Neural cell (in vitro differentiated cells): Measurements from ENCODE around the gene DUS3L. TPM values are rescaled to one million over a fixed set of nuclear protein-coding genes. Genes with fewer than 3 reads are reported as not detected.

ENCODE experiments used
- H2AFZ ChIP-seq: fragments of 200-600, 300-800 bp; sonication (generic), shearing (Covaris generic); 2 replicates; pipeline ENCODE4 v1.6.0; 2014; ENCODE audit warnings: low read depth, mild to moderate bottlenecking, antibody characterized with exemption, low read length, moderate library complexity
- H3F3A ChIP-seq: fragments of 200-600 bp; shearing (Covaris generic); 2 replicates; pipeline ENCODE4 v1.6.1; 2016; ENCODE audit warnings: mild to moderate bottlenecking, moderate library complexity, mixed read lengths, antibody characterized with exemption, low read length; ENCODE audit not compliant: insufficient read depth, poor library complexity, severe bottlenecking
- H3K27ac ChIP-seq: fragments of 200-600, 300-800 bp; sonication (generic), shearing (Covaris generic); 2 replicates; pipeline ENCODE4 v1.5.1; 2014; ENCODE audit warnings: mild to moderate bottlenecking, low read length, moderate library complexity
- H3K27me3 ChIP-seq: fragments of 300-800, 200-600 bp; sonication (generic), shearing (Covaris generic); 2 replicates; pipeline ENCODE4 v1.6.0; 2014; ENCODE audit warnings: mild to moderate bottlenecking, low read depth, low read length, moderate library complexity; ENCODE audit not compliant: insufficient read depth
- H3K36me3 ChIP-seq: fragments of 300-800, 200-600 bp; sonication (generic), shearing (Covaris generic); 2 replicates; pipeline ENCODE4 v1.5.1; 2014; ENCODE audit warnings: mild to moderate bottlenecking, antibody characterized with exemption, low read length, moderate library complexity; ENCODE audit not compliant: insufficient read depth
- H3K4me2 ChIP-seq: fragments of 300-800, 200-600 bp; sonication (generic), shearing (Covaris generic); 2 replicates; pipeline ENCODE4 v1.6.0; 2014; ENCODE audit warnings: mild to moderate bottlenecking, low read length
- H3K4me3 ChIP-seq: fragments of 300-800, 200-600 bp; sonication (generic), shearing (Covaris generic); 2 replicates; pipeline ENCODE4 v1.5.1; 2014; ENCODE audit warnings: mild to moderate bottlenecking, low read length, moderate library complexity
- H3K79me2 ChIP-seq: fragments of 200-600 bp; shearing (Covaris generic); replicated peaks from 2 replicates; pipeline ENCODE4 v1.6.0; 2014; ENCODE audit warnings: mild to moderate bottlenecking, low read length, moderate library complexity; ENCODE audit not compliant: insufficient read depth
- H3K9ac ChIP-seq: fragments of 300-800, 200-600 bp; sonication (generic), shearing (Covaris generic); 2 replicates; pipeline ENCODE4 v1.6.1; 2016; ENCODE audit warnings: mild to moderate bottlenecking, low read length, mixed read lengths
- H3K9me2 ChIP-seq: fragments of 200-600 bp; shearing (Covaris generic); 2 replicates; pipeline ENCODE4 v1.6.1; 2016; ENCODE audit warnings: mild to moderate bottlenecking, low read length, mixed read lengths; ENCODE audit not compliant: insufficient read depth
- H3K9me3 ChIP-seq: fragments of 200-600, 300-800 bp; sonication (generic), shearing (Covaris generic); 2 replicates; pipeline ENCODE4 v1.6.1; 2016; ENCODE audit warnings: mild to moderate bottlenecking, mixed run types, low read length, moderate library complexity, mixed read lengths
- H4K20me1 ChIP-seq: fragments of 200-600 bp; shearing (Covaris generic); 2 replicates; pipeline ENCODE4 v1.6.1; 2016; ENCODE audit warnings: mild to moderate bottlenecking, mixed run types; ENCODE audit not compliant: insufficient read depth
- CTCF ChIP-seq: fragments of 450-650 bp; IDR thresholded peaks from 2 replicates; pipeline ENCODE4 v1.5.1; 2014; ENCODE audit warnings: antibody characterized with exemption, mild to moderate bottlenecking, moderate library complexity; ENCODE audit not compliant: poor library complexity, severe bottlenecking
- EP300 ChIP-seq: fragments of 450-650 bp; conservative IDR thresholded peaks from 2 replicates; pipeline ENCODE4 v1.6.1; 2014; ENCODE audit warnings: antibody characterized with exemption, mild to moderate bottlenecking, moderate library complexity; ENCODE audit not compliant: poor library complexity, severe bottlenecking
- EZH2 ChIP-seq: fragments of 200-600, 300-800 bp; shearing (Covaris generic), sonication (generic); IDR thresholded peaks from 2 replicates; pipeline ENCODE4 v1.6.1; 2014; ENCODE audit warnings: antibody characterized with exemption, low read length, borderline replicate concordance, mild to moderate bottlenecking; ENCODE audit not compliant: insufficient read depth, poor library complexity, severe bottlenecking
- MXI1 ChIP-seq: fragments of 450-650 bp; conservative IDR thresholded peaks from 2 replicates; pipeline ENCODE4 v1.6.1; 2014; ENCODE audit warnings: antibody characterized with exemption, mild to moderate bottlenecking; ENCODE audit not compliant: poor library complexity, severe bottlenecking
- POLR2AphosphoS5 ChIP-seq: IDR thresholded peaks from 2 replicates; pipeline ENCODE4 v1.6.1; 2012
- RAD21 ChIP-seq: fragments of 450-650 bp; conservative IDR thresholded peaks from 2 replicates; pipeline ENCODE4 v1.6.1; 2014; ENCODE audit warnings: antibody characterized with exemption, mild to moderate bottlenecking, moderate library complexity
- REST ChIP-seq: IDR thresholded peaks from 2 replicates; pipeline ENCODE4 v1.6.1; 2012; ENCODE audit warnings: borderline replicate concordance
- SMC3 ChIP-seq: fragments of 450-650 bp; conservative IDR thresholded peaks from 2 replicates; pipeline ENCODE4 v1.6.1; 2014; ENCODE audit warnings: antibody characterized with exemption, mild to moderate bottlenecking, moderate library complexity; ENCODE audit not compliant: poor library complexity
- TAF1 ChIP-seq: IDR thresholded peaks from 2 replicates; pipeline ENCODE4 v1.6.1; 2012; ENCODE audit warnings: low read depth
- polyA plus RNA-seq: library from polyadenylated mRNA; depleted of rRNA; stranded (reverse); fragments of >200 nt; gene quantifications from 2 replicates; pipeline ENCODE4 v1.2.3, GENCODE V29; 2014

DUS3L gene
- polyA plus RNA-seq, 1 donor from 2014 or later: 34.2 TPM

- H3K27me3 ChIP-seq: peaks cover 31% of the 10 kb centered on the region
- H3K4me3 ChIP-seq: no peak overlapping the region
- no peaks in the 10 kb centered on the region for H3K79me2 ChIP-seq
- H3K9me2 ChIP-seq: no peaks in the 10 kb centered on the region
- H4K20me1 ChIP-seq: no peaks in the 10 kb centered on the region
- no peaks in the 10 kb centered on the region for H3F3A ChIP-seq
- H3K27ac ChIP-seq: no peak overlapping the region
- H3K36me3 ChIP-seq: no peaks in the 10 kb centered on the region
- TF ChIP-seq REST (no peak), EP300 (no peak), POLR2AphosphoS5 (no peak), TAF1 (no peak), EZH2 (no peak), RAD21 (no peak), CTCF (no peak), MXI1 (no peak), SMC3 (no peak)
- H3K4me2 ChIP-seq: no peak overlapping the region
- no peak overlapping the region for H2AFZ ChIP-seq
- H3K9ac ChIP-seq: no peak overlapping the region
- H3K9me3 ChIP-seq: no peaks in the 10 kb centered on the region
Measured at GRCh38 chr19:5808120-5808816, 17.3 kb upstream of the DUS3L start.

GRCh38 chr19:5806905-5807304, 15.9 kb upstream of the DUS3L start:
- H4K20me1 ChIP-seq: no peaks in the 10 kb centered on the region
- no peak overlapping the region for H3K27ac ChIP-seq
- no peak overlapping the region for H3K9ac ChIP-seq
- no peak overlapping the region for H3K4me2 ChIP-seq
- no peaks in the 10 kb centered on the region for H3K79me2 ChIP-seq
- no peaks in the 10 kb centered on the region for H3K36me3 ChIP-seq
- no peak overlapping the region for H2AFZ ChIP-seq
- H3F3A ChIP-seq: no peaks in the 10 kb centered on the region
- no peaks in the 10 kb centered on the region for H3K9me3 ChIP-seq
- no peak for TF ChIP-seq CTCF
- no peak for TF ChIP-seq MXI1
- no peak for TF ChIP-seq TAF1
- TF ChIP-seq POLR2AphosphoS5: no peak
- no peak for TF ChIP-seq EZH2
- no peak for TF ChIP-seq REST
- TF ChIP-seq EP300: no peak
- TF ChIP-seq RAD21: no peak
- TF ChIP-seq SMC3: no peak
- H3K4me3 ChIP-seq: no peak overlapping the region
- H3K9me2 ChIP-seq: no peaks in the 10 kb centered on the region
- peaks cover 32% of the 10 kb centered on the region for H3K27me3 ChIP-seq
